Omental fat pad (tissue), 4 donors: Measurements from ENCODE around the gene EPB42. TPM values are rescaled to one million over a fixed set of nuclear protein-coding genes. Genes with fewer than 3 reads are reported as not detected.

ENCODE experiments used
- ATAC-seq: fragments of 150-250 bp; one replicate; pipeline ENCODE4 v1.9.1; 2016; ENCODE audit warnings: mild to moderate bottlenecking, moderate library complexity; ENCODE audit not compliant: low FRiP score
- DNase-seq: peaks from one replicate; pipeline ENCODE4 v3.0.0-alpha.2; 2019; ENCODE audit warnings: low spot score
- total RNA-seq, 4 donors: library from RNA; depleted of rRNA; stranded (reverse); fragments of >200 nt; gene quantifications; one replicate each; pipeline ENCODE4 v1.1.0, GENCODE V29; 2016
- TF ChIP-seq, protein P1 (sequence below), 3 donors: fragments of 450-650 bp; IDR thresholded peaks; one replicate each; pipeline ENCODE4 v1.5.1; 2016 to 2017; ENCODE audit warnings: antibody characterized with exemption in 3 of 3, mild to moderate bottlenecking in 3 of 3, moderate library complexity in 2 of 3

Gene EPB42
- total RNA-seq, 4 donors from 2014 or later: 1.4 to 4.0 (median 3.0) TPM; not detected in 1

- DNase-seq: no peak
- no peak for ATAC-seq
- TF ChIP-seq, protein P1, sequence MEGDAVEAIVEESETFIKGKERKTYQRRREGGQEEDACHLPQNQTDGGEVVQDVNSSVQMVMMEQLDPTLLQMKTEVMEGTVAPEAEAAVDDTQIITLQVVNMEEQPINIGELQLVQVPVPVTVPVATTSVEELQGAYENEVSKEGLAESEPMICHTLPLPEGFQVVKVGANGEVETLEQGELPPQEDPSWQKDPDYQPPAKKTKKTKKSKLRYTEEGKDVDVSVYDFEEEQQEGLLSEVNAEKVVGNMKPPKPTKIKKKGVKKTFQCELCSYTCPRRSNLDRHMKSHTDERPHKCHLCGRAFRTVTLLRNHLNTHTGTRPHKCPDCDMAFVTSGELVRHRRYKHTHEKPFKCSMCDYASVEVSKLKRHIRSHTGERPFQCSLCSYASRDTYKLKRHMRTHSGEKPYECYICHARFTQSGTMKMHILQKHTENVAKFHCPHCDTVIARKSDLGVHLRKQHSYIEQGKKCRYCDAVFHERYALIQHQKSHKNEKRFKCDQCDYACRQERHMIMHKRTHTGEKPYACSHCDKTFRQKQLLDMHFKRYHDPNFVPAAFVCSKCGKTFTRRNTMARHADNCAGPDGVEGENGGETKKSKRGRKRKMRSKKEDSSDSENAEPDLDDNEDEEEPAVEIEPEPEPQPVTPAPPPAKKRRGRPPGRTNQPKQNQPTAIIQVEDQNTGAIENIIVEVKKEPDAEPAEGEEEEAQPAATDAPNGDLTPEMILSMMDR (IDR thresholded peaks at IDR 0.05): no peak
These were observed 23.9 kb downstream of the EPB42 start for GRCh38 chr15:43196760-43197548.

- DNase-seq (no peak), ATAC-seq (no peak)
- TF ChIP-seq, protein P1 (IDR thresholded peaks at IDR 0.05): no peak
These were observed 26.0 kb downstream of the EPB42 start for GRCh38 chr15:43194795-43195194.

DNA sequence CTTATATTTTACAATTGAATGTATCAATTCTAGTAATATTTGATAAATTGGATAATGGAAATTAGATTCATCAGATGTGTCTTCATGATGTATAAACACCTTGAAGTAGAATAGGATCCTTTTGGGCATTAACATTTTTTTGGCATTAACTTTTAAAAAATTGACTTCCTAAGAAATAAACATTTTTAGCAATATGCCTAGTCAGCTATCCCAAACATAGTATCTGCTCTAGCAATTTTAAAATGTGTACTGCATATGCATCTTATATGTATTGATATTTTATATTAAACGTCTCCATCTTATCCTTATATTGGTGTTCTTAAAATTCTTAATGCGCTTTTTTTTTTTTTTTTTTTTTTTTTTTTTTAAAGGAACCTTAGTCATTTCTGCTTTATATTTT lies 27.1 kb downstream of the EPB42 start:
- ATAC-seq (no peak), DNase-seq (no peak)
- TF ChIP-seq, protein P1 (IDR thresholded peaks at IDR 0.05): no peak

- TF ChIP-seq, protein P1 (IDR thresholded peaks at IDR 0.05): no peak
- DNase-seq (no peak), ATAC-seq (no peak)
These were observed 30.6 kb downstream of the EPB42 start for GRCh38 chr15:43190178-43190577.

DNA sequence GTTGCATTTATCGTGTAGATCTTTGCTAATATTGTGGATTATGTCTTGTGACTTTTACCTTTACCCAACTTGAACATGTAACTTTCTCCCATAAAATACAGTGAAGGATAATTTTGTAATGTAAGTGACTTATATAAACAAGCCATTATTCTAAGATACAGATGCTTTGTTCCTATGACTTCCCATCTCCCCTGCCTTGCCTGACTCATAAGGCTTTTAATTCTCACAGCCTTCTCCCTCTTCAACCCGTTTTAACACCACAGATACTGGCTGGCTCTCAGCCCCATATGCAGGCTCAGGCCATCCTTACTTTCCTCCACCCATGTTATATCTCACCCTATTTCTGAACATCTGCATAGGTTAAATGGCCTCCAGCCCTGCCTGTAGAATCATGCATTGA lies 31.5 kb downstream of the EPB42 start:
- TF ChIP-seq, protein P1 (IDR thresholded peaks at IDR 0.05): no peak
- ATAC-seq (no peak), DNase-seq (no peak)

- DNase-seq (no peak), ATAC-seq (no peak)
- TF ChIP-seq, protein P1 (IDR thresholded peaks at IDR 0.05): no peak
These were observed 33.2 kb downstream of the EPB42 start for GRCh38 chr15:43187544-43188155.

DNA sequence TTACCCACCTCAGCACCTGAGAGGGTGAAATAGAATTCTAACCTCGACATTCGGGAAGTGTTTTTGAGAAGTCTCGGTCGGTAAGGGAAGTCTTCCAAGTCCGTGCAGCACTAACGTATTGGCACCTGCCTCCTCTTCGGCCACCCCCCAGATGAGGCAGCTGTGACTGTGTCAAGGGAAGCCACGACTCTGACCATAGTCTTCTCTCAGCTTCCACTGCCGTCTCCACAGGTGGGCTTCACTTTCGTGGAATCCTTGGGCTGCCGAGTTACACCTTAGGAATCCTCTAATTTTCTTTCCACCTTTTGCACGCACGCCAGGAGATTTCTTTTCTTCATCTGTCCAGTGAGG lies 34.8 kb downstream of the EPB42 start:
- TF ChIP-seq, protein P1 (IDR thresholded peaks at IDR 0.05): no peak
- ATAC-seq (no peak), DNase-seq (no peak)
